Activated naive CD4-positive, alpha-beta T cell treated with anti-CD3 and anti-CD28 coated beads, Interleukin-2, amount 10 ng/mL, durations not matched to agents 7 days and 5 days (primary cell): Measurements from ENCODE around the gene MLLT3.
"Not testable (repeated sequence)": the region's sequence is repeated elsewhere in the genome, so short reads cannot be mapped to it uniquely, and the experiment has no call there.

ENCODE experiments used
- CTCF ChIA-PET: fragments of 350-600 bp; sonication (Branson Sonifier 250); formaldehyde crosslinking; loops from one replicate; lab custom pipeline; 2021; ENCODE audit warnings: antibody characterized with exemption; lab: Charles Lee
- DNase-seq: peaks from one replicate; pipeline ENCODE4 v3.0.0-alpha.2; 2020
- H3K27ac Mint-ChIP-seq: one replicate; pipeline ENCODE4 v1.8.0; 2021; ENCODE audit warnings: mild to moderate bottlenecking, moderate library complexity, mixed read lengths
- H3K27me3 Mint-ChIP-seq: one replicate; pipeline ENCODE4 v1.8.0; 2021; ENCODE audit warnings: mild to moderate bottlenecking, mixed read lengths
- H3K36me3 Mint-ChIP-seq: one replicate; pipeline ENCODE4 v1.8.0; 2021; ENCODE audit warnings: mixed read lengths
- H3K4me1 Mint-ChIP-seq: one replicate; pipeline ENCODE4 v1.8.0; 2021; ENCODE audit warnings: mixed read lengths
- H3K4me3 Mint-ChIP-seq: one replicate; pipeline ENCODE4 v1.8.0; 2021; ENCODE audit warnings: mild to moderate bottlenecking, moderate library complexity, mixed read lengths
- H3K9me3 Mint-ChIP-seq: one replicate; pipeline ENCODE4 v1.8.0; 2021; ENCODE audit warnings: mixed read lengths

Gene MLLT3

DNA sequence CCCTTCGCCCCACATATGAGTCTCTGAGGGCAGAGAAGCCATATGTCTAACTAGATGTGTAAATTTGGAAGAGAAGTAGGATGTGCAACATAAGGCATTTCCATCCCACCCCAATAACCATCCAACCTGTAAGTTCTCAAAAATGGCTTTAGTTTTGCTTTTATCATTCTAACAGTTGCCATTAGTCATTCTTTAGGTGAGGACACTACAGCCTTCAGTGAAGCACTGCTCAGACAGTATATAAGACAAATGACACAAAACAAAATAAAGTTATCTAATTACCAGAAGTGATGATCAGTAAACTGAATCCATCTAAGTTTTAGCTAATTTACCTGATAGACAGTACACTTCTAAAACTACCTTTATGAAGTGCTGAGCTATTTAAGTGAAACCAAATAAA, 23.9 kb downstream of the MLLT3 start:
- no peak for DNase-seq
- H3K9me3 Mint-ChIP-seq: no peaks in the 10 kb centered on the region
- peaks cover 53% of the 10 kb centered on the region for H3K36me3 Mint-ChIP-seq
- H3K4me3 Mint-ChIP-seq: no peak overlapping the region
- no peak overlapping the region for H3K27ac Mint-ChIP-seq
- no peaks in the 10 kb centered on the region for H3K27me3 Mint-ChIP-seq
- CTCF ChIA-PET: no interaction called here
- peaks cover 64% of the 10 kb centered on the region for H3K4me1 Mint-ChIP-seq

DNA sequence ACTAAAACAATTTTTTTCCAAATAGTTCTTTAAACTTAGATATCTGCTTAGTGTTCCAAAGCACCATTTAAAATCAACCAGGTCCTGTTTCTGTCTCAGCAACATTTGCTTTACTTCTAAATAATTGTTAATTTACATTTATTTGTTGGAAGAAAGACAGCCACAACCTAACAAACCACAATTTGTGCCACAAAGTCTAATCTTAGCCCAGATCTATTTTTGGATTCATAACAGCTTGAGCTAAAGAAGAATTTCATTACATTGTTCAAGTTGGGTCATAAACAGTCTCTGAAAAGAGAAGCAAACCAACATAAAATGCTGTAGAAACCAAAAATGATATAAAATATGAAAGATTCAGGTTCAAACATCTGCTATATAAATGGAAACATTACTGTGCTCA, 24.4 kb downstream of the MLLT3 start:
- CTCF ChIA-PET: interaction anchor here (0.6 kb wide), 1 partner anchor 174 kb away, joined by 4 read pairs; no protein-coding TSS in a partner anchor
- Mint-ChIP-seq H3K9me3 (no peaks in the 10 kb centered on the region), H3K27me3 (no peaks in the 10 kb centered on the region), H3K4me3 (no peak overlapping the region), H3K36me3 (peaks cover 57% of the 10 kb centered on the region), H3K4me1 (peaks cover 61% of the 10 kb centered on the region), H3K27ac (no peak overlapping the region)
- no peak for DNase-seq

DNA sequence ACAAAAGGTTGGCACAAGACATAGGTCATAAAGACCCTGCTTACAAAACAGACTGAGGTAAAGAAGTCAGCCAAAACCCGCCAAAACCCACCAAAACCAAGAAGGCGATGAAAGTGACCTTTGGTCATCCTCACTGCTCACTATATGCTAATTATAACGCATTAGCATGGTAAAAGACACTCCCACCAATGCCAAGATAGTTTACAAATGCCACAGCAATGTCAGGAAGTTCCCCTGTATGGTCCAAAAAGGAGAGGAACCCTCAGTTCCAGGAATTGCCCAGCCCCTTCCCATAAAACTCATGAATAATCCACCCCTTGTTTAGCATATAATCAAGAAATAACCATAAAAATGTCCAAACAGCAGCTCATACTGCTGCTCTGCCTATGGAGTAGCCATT, 27.7 kb downstream of the MLLT3 start:
- peaks cover 7% of the 10 kb centered on the region for H3K9me3 Mint-ChIP-seq
- H3K36me3 Mint-ChIP-seq: peaks cover 63% of the 10 kb centered on the region
- H3K4me1 Mint-ChIP-seq: peaks cover 51% of the 10 kb centered on the region
- no peak overlapping the region for H3K27ac Mint-ChIP-seq
- no peak for DNase-seq
- CTCF ChIA-PET: no interaction called here
- no peak overlapping the region for H3K4me3 Mint-ChIP-seq
- H3K27me3 Mint-ChIP-seq: no peaks in the 10 kb centered on the region

DNA sequence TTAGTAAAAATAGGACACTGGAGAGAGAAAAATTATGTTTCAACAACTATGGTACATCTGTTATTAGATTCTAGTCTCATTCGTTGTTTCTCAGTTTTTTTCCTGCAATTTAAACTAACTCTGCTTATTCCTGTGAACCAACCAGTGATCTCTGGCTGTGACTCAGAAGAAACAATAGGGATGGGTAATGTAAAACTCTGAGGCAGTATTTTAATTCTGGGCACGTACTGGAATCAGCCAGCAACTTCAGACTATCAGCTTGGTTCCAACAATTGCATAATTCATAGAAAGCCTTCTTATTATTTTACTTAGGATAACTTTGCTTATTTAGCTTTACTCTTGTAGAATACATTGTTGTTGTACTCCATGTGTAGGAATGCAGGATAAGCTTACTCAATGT, 28.8 kb downstream of the MLLT3 start:
- DNase-seq: no peak
- Mint-ChIP-seq H3K4me1 (peaks cover 43% of the 10 kb centered on the region), H3K4me3 (no peak overlapping the region), H3K27me3 (no peaks in the 10 kb centered on the region), H3K9me3 (peaks cover 7% of the 10 kb centered on the region), H3K36me3 (peaks cover 59% of the 10 kb centered on the region), H3K27ac (no peak overlapping the region)
- CTCF ChIA-PET: no interaction called here

DNA sequence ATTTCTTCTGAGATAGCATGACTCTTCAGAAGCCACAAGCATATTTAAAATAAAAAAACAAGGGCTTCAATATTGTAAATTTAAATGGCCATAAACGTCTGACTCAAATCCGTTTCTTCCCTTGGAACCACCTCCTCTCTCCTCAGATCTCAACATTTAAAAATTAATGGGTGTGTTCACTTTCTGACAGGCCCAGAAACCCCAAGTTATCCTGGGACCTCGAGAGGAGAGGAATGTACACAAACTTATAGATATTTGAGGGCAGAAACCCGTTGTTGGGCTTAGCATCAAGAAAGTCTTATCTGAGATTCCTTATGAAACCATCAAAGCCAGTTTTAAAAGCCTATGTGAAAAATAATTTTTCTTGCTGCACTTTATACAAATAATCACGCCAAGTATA, 29.2 kb downstream of the MLLT3 start:
- CTCF ChIA-PET: no interaction called here
- Mint-ChIP-seq H3K36me3 (peaks cover 60% of the 10 kb centered on the region), H3K27me3 (no peaks in the 10 kb centered on the region), H3K27ac (no peak overlapping the region), H3K4me1 (peaks cover 38% of the 10 kb centered on the region), H3K4me3 (no peak overlapping the region), H3K9me3 (peaks cover 7% of the 10 kb centered on the region)
- no peak for DNase-seq

DNA sequence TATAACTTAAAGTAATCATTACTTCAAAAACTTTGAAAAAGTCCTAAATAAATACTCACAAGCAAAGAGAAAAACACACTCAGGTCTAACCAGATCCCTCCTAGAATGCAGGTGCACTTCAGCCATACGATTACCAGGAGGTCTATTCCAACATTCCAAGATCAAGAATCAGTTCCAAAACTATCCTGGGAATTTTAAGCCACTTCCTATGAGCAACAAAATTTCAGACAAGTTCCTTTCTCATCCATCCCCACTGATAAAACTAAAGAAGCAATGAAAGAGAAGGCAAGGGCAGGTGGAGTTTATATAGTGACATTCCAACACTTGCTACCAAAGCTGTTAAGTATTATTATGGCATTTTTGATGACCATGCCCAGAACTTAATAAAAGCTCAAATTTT, 29.6 kb downstream of the MLLT3 start:
- Mint-ChIP-seq H3K27ac (no peak overlapping the region), H3K27me3 (no peaks in the 10 kb centered on the region), H3K4me3 (no peak overlapping the region), H3K4me1 (peaks cover 34% of the 10 kb centered on the region), H3K9me3 (peaks cover 7% of the 10 kb centered on the region), H3K36me3 (peaks cover 56% of the 10 kb centered on the region)
- CTCF ChIA-PET: no interaction called here
- no peak for DNase-seq

DNA sequence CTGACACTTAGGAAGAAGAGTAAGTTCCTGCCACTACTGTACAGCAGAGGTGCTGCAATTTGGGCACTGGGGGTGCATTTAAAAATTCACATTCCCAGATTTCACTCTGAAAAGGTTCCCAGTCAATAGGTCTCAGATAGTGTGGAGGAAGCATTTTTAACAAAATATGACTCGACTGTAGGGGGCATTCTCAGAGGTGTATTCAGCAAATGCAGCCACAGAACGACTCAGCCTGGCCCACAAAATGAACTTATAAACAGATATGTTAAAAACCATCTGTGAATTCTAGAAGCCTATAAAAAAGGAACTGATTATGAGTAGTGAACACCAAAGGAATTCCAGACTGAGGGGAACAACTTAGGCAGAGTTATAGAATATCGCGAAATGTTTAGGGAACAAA, 31.1 kb downstream of the MLLT3 start:
- CTCF ChIA-PET: no interaction called here
- Mint-ChIP-seq H3K36me3 (peaks cover 62% of the 10 kb centered on the region), H3K4me3 (no peak overlapping the region), H3K27ac (no peak overlapping the region), H3K4me1 (peaks cover 29% of the 10 kb centered on the region), H3K27me3 (no peaks in the 10 kb centered on the region), H3K9me3 (peaks cover 7% of the 10 kb centered on the region)
- no peak for DNase-seq

DNA sequence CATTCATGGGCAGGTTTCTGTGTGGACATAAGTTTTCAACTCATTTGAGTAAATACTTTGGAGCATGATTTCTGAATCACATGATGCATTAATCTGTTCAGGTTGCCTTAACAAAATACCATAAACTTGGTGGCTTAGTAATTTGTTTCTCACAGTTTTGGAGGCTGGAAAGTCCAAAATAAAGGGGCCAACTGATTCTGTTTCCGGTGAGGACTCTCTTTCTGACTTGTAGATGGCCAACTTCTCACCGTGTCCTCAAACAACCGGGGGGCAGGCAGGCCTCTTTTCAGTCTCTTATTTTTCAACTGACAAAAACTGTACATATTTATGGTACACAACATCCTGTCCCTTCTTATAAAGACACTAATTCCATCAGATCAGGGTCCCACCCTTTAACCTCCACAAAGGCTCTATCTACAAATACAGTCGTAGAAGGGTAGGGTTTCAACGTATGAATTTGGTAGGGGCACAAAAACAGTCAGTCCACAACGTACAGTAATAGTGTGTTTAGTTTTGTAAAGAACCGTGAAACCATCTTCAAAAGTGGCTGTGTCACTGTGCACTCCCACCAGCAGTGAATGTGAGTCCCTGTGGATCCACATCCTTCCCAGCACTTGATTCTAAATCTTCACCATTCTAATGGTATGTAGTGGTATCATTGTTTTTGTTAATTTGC, 37.2 kb downstream of the MLLT3 start:
- Mint-ChIP-seq H3K4me3 (no peak overlapping the region), H3K27ac (peak overlapping the region; percentile 5), H3K4me1 (peaks cover 40% of the 10 kb centered on the region), H3K36me3 (peaks cover 69% of the 10 kb centered on the region), H3K9me3 (peaks cover 3% of the 10 kb centered on the region), H3K27me3 (no peaks in the 10 kb centered on the region)
- CTCF ChIA-PET: no interaction called here
- no peak for DNase-seq

DNA sequence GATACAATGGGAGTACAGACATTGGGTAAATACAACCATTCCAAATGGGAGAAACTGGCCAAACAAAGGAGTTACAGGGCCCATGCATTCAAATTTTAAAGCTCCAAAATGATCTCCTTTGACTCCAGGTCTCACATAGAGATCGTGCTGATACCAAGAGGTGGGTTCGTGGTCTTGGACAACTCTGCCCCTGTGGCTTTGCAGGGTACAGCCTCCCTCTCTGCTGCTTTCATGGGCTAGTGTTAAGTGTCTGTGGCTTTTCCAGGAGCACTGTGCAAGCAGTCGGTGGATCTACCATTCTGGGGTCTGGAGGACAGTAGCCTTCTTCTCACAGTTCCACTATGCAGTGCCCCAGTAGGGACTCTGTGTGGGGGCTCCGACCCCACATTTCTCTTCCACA, 39.2 kb downstream of the MLLT3 start:
- H3K27ac Mint-ChIP-seq, H3K9me3 Mint-ChIP-seq, H3K27me3 Mint-ChIP-seq, H3K4me3 Mint-ChIP-seq, CTCF ChIA-PET, DNase-seq: not testable (repeated sequence)
- H3K4me1 Mint-ChIP-seq: peaks cover 53% of the 10 kb centered on the region
- peaks cover 67% of the 10 kb centered on the region for H3K36me3 Mint-ChIP-seq

DNA sequence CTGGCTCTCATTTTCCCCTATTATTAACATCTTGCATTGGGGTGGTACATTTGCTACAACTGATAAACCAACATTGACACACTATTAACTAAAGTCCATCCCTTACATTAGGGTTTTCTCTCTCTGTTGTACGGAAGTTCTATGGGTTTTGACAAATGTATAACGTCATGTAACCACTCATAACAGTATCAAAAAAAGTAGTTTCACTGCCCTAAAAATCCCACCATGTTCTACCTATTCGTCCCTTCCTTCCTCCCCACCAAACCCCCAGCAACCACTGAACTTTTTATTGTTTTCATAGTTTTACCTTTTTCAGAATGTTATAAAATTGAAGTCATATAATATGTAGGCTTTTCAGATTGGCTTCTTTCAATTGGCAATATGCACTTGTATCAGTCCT, 40.1 kb downstream of the MLLT3 start:
- Mint-ChIP-seq H3K9me3 (peaks cover 2% of the 10 kb centered on the region), H3K4me3 (no peak overlapping the region), H3K27ac (no peak overlapping the region), H3K36me3 (peaks cover 75% of the 10 kb centered on the region), H3K4me1 (peaks cover 60% of the 10 kb centered on the region), H3K27me3 (no peaks in the 10 kb centered on the region)
- CTCF ChIA-PET: no interaction called here
- DNase-seq: no peak

DNA sequence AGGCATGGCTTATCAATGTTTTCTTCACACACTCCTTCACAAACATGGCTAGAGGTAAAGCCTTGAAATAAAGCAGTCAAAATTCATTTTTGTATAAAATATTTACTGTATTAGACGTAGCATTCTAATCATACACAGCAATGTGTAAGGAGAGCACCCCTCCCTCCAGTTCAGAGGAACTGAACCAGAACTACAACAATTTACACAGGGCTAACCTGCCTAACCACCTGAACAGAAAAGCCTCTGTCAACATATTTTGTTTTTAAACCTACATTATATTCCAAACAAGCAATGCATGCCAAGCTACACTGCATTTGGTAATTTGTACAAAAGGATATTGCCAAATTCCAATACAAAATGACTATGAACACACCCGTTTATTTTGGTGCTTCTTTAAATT, 41.6 kb downstream of the MLLT3 start:
- CTCF ChIA-PET: no interaction called here
- H3K4me1 Mint-ChIP-seq: peaks cover 68% of the 10 kb centered on the region
- peaks cover 78% of the 10 kb centered on the region for H3K36me3 Mint-ChIP-seq
- no peak overlapping the region for H3K4me3 Mint-ChIP-seq
- no peak overlapping the region for H3K27ac Mint-ChIP-seq
- no peak for DNase-seq
- peaks cover 4% of the 10 kb centered on the region for H3K9me3 Mint-ChIP-seq
- no peaks in the 10 kb centered on the region for H3K27me3 Mint-ChIP-seq

DNA sequence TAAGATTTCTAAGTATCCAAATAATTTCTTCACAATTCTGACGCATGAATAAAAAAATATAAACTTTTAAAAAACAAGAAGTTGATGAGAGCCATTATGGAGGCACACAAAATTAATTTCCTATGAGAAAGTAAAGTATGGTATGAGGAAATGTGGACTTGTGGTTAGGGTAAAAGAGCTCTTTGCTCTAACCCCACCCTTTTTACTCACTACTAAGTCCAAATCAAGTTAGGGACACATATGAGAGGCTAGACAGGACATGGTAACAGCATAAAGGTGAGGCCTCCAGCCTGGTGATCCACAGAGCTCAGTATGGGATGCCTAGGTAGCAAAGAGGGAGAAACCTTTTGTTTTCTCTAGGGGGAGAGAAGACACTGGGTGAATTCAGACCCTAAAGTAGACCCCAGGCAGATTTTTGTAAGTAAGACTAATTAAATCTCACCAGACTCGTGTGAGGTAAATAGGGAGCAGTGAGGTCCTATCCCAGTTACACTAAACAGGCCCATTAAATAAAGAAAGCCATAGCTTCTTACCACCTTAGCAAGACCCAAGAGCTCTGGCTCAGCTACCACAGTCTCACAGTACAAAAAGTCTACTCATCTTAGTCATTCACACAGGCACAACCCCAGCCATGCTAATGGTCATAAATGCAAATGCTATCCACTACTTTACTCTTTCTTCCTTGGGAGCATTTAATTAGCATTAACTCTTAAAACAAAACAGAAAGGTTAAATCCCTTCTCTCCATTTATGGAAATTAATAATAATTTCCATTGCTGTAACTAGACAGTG, 42.6 kb downstream of the MLLT3 start:
- no peak overlapping the region for H3K4me3 Mint-ChIP-seq
- CTCF ChIA-PET: interaction anchor here (0.6 to 0.9 kb wide), 2 partner anchors 28 to 809 kb away, joined by 3 to 4 read pairs; no protein-coding TSS in a partner anchor
- no peak for DNase-seq

DNA sequence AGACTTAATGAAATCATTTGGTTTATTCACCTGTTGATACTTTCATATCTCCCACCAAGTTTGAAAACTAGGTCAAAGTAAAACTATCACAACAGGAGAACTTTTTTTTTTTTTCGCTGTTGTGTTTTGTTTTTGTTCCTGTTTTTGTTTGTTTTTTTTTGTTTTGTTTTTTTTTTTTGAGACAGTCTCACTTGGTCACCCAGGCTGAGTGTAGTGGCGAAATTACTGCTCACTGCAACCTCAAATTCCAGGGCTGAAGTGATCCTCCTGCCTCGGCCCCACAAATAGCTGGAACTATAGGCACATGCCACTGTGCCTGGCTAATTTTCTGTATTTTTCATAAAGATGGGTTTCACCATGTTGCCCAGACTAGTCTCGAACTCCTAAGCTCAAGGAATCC, 49.3 kb downstream of the MLLT3 start:
- CTCF ChIA-PET: no interaction called here
- Mint-ChIP-seq H3K9me3 (peaks cover 4% of the 10 kb centered on the region), H3K27ac (no peak overlapping the region), H3K4me3 (no peak overlapping the region), H3K36me3 (peaks cover 65% of the 10 kb centered on the region), H3K4me1 (peaks cover 73% of the 10 kb centered on the region), H3K27me3 (no peaks in the 10 kb centered on the region)
- no peak for DNase-seq

More for the DNA sequence above, 42.6 kb downstream of the MLLT3 start:
- H3K27ac Mint-ChIP-seq: peak overlapping the region; percentile 4
- peaks cover 77% of the 10 kb centered on the region for H3K36me3 Mint-ChIP-seq
- H3K4me1 Mint-ChIP-seq: peaks cover 74% of the 10 kb centered on the region
- peaks cover 4% of the 10 kb centered on the region for H3K9me3 Mint-ChIP-seq
- H3K27me3 Mint-ChIP-seq: no peaks in the 10 kb centered on the region

DNA sequence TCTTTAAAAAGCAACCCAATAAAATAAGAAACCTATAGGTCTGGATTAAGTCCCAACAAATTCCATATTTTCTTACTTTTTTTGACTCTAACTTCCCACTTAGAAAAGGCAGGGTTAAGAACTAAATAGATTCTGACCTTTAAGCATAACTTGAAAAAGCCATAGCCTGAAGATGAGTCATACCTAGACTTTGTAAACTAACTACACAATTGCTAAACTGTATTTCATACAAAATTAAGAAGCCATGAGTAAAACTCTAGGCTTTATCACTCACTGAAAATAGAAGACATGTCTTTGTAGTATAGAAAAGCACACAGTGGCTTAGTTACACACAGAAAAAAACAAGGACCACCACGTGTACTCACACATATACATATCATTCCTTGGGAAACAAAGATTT, 51.5 kb downstream of the MLLT3 start:
- no peak overlapping the region for H3K27ac Mint-ChIP-seq
- H3K9me3 Mint-ChIP-seq: peaks cover 2% of the 10 kb centered on the region
- no peaks in the 10 kb centered on the region for H3K27me3 Mint-ChIP-seq
- no peak overlapping the region for H3K4me3 Mint-ChIP-seq
- H3K4me1 Mint-ChIP-seq: peaks cover 68% of the 10 kb centered on the region
- CTCF ChIA-PET: no interaction called here
- DNase-seq: no peak
- peaks cover 55% of the 10 kb centered on the region for H3K36me3 Mint-ChIP-seq

DNA sequence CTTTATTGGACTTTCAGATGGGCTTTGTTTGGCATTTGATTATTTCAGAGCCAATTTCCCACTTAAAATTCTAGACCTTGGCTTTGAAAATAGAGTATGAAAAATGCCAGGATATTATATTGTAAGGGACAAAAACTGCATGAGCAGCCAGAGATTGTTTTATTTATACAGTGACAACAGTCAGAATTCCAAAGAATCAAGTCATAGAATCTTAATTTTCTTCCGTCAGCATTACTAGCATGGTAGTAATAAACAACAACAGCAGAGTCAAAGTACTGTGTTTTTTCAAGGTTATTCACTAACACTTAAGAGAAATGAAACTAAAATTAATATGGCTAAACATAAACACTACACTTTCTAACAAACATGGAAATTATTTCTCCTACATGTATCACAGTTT, 52.2 kb downstream of the MLLT3 start:
- CTCF ChIA-PET: no interaction called here
- Mint-ChIP-seq H3K36me3 (peaks cover 51% of the 10 kb centered on the region), H3K9me3 (no peaks in the 10 kb centered on the region), H3K27ac (no peak overlapping the region), H3K4me3 (no peak overlapping the region), H3K4me1 (peaks cover 67% of the 10 kb centered on the region), H3K27me3 (no peaks in the 10 kb centered on the region)
- DNase-seq: no peak
